Smooth muscle cell (in vitro differentiated cells): Measurements from ENCODE around the gene DNAH8. TPM values are rescaled to one million over a fixed set of nuclear protein-coding genes. Genes with fewer than 3 reads are reported as not detected.

ENCODE experiments used
- DNase-seq: peaks from one replicate; lab custom pipeline; 2025; ENCODE audit not compliant: unreplicated experiment; lab: John Stamatoyannopoulos, UW
- H2AFZ ChIP-seq: fragments of 200-600 bp; sonication (generic); 2 replicates; pipeline ENCODE4 v1.6.0; 2016; ENCODE audit warnings: antibody characterized with exemption, low read depth, mild to moderate bottlenecking
- H3F3A ChIP-seq: fragments of 200-600 bp; sonication (generic); 2 replicates; pipeline ENCODE4 v1.6.0; 2017; ENCODE audit warnings: antibody characterized with exemption, low read depth
- H3K27ac ChIP-seq: fragments of 200-600 bp; sonication (generic); 2 replicates; pipeline ENCODE4 v1.5.1; 2016; ENCODE audit warnings: low read depth, mild to moderate bottlenecking
- H3K27me3 ChIP-seq: fragments of 200-600 bp; sonication (generic); 2 replicates; pipeline ENCODE4 v1.6.1; 2016; ENCODE audit warnings: low read depth, mild to moderate bottlenecking
- H3K36me3 ChIP-seq: fragments of 200-600 bp; sonication (generic); 2 replicates; pipeline ENCODE4 v1.5.1; 2016; ENCODE audit warnings: low read depth
- H3K4me1 ChIP-seq: fragments of 200-600 bp; sonication (generic); 2 replicates; pipeline ENCODE4 v1.5.1; 2016; ENCODE audit warnings: low read depth
- H3K4me2 ChIP-seq: fragments of 200-600 bp; sonication (generic); 2 replicates; pipeline ENCODE4 v1.6.0; 2016; ENCODE audit warnings: mild to moderate bottlenecking
- H3K4me3 ChIP-seq: fragments of 200-600 bp; sonication (generic); 2 replicates; pipeline ENCODE4 v1.5.1; 2016; ENCODE audit warnings: mild to moderate bottlenecking
- H3K79me2 ChIP-seq: fragments of 200-600 bp; sonication (generic); 2 replicates; pipeline ENCODE4 v1.6.0; 2016; ENCODE audit warnings: low read depth, mild to moderate bottlenecking
- H3K9ac ChIP-seq: fragments of 200-600 bp; sonication (generic); 2 replicates; pipeline ENCODE4 v1.6.0; 2016; ENCODE audit warnings: low read depth
- H3K9me3 ChIP-seq: fragments of 200-600 bp; sonication (generic); replicated peaks from 2 replicates; pipeline ENCODE4 v1.5.1; 2016; ENCODE audit warnings: low read depth
- H4K20me1 ChIP-seq: fragments of 200-600 bp; sonication (generic); 2 replicates; pipeline ENCODE4 v1.6.0; 2016; ENCODE audit warnings: low read depth
- CTCF ChIP-seq: fragments of 200-600 bp; sonication (generic); IDR thresholded peaks from 2 replicates; pipeline ENCODE4 v1.5.1; 2017; ENCODE audit warnings: borderline replicate concordance, mild to moderate bottlenecking, antibody characterized with exemption; ENCODE audit not compliant: insufficient read depth, poor library complexity, severe bottlenecking
- WGBS: methylation state at CpG from one replicate; pipeline ENCODE4 v1.1.7; 2016; ENCODE audit warnings: low lambda C conversion rate; 5-methylcytosine and 5-hydroxymethylcytosine counted together
- polyA plus RNA-seq: library from polyadenylated mRNA; unstranded; fragments of >200 nt; fragmentation: Nextera tagmentation; extraction: Ambion mirVana; gene quantifications from 2 replicates; pipeline ENCODE4 v1.2.1, GENCODE V29; 2016
- total RNA-seq: library from RNA; depleted of rRNA; stranded (reverse); fragments of >200 nt; gene quantifications from 2 replicates; pipeline ENCODE4 v1.2.3, GENCODE V29; 2014

Gene DNAH8
- total and polyA plus RNA-seq, 2 experiments from 2014 or later: not detected

- TF ChIP-seq CTCF: peak; percentile 23
These were observed 218.3 kb downstream of the DNAH8 start for GRCh38 chr6:38933426-38933825.

GRCh38 chr6:38935051-38935450 is 219.9 kb downstream of the DNAH8 start:
- 95% methylated on average over 1 of the region's 1 CpG for WGBS

More at GRCh38 chr6:38933426-38933825, 218.3 kb downstream of the DNAH8 start:
- Histone ChIP-seq H3K4me1 (no peaks in the 10 kb centered on the region), H3K27me3 (no peaks in the 10 kb centered on the region), H3K79me2 (no peaks in the 10 kb centered on the region), H2AFZ (no peak overlapping the region), H3K4me2 (no peak overlapping the region), H3K9ac (no peak overlapping the region), H3F3A (no peaks in the 10 kb centered on the region), H3K9me3 (no peaks in the 10 kb centered on the region), H3K27ac (no peak overlapping the region), H3K4me3 (no peak overlapping the region), H4K20me1 (no peaks in the 10 kb centered on the region), H3K36me3 (no peaks in the 10 kb centered on the region)
- DNase-seq: no peak
- 92% methylated on average over 3 of the region's 3 CpGs for WGBS

GRCh38 chr6:38937839-38938613 is 222.9 kb downstream of the DNAH8 start:
- Histone ChIP-seq H3K4me3 (no peak overlapping the region), H2AFZ (no peak overlapping the region), H3F3A (no peaks in the 10 kb centered on the region), H4K20me1 (no peaks in the 10 kb centered on the region), H3K27ac (no peak overlapping the region), H3K27me3 (peaks cover 9% of the 10 kb centered on the region), H3K9me3 (no peaks in the 10 kb centered on the region), H3K36me3 (no peaks in the 10 kb centered on the region), H3K79me2 (no peaks in the 10 kb centered on the region), H3K4me2 (no peak overlapping the region), H3K4me1 (no peaks in the 10 kb centered on the region), H3K9ac (no peak overlapping the region)
- WGBS: 93% methylated on average over 15 of the region's 15 CpGs
- TF ChIP-seq CTCF: no peak
- DNase-seq: no peak

More at GRCh38 chr6:38935051-38935450, 219.9 kb downstream of the DNAH8 start:
- Histone ChIP-seq H3K36me3 (no peaks in the 10 kb centered on the region), H3K4me2 (no peak overlapping the region), H4K20me1 (no peaks in the 10 kb centered on the region), H2AFZ (no peak overlapping the region), H3K27ac (no peak overlapping the region), H3K4me3 (no peak overlapping the region), H3K9me3 (no peaks in the 10 kb centered on the region), H3K27me3 (no peaks in the 10 kb centered on the region), H3F3A (no peaks in the 10 kb centered on the region), H3K9ac (no peak overlapping the region), H3K4me1 (no peaks in the 10 kb centered on the region), H3K79me2 (no peaks in the 10 kb centered on the region)
- no peak for TF ChIP-seq CTCF
- DNase-seq: no peak

GRCh38 chr6:38938741-38939140 is 223.6 kb downstream of the DNAH8 start:
- Histone ChIP-seq H3F3A (no peaks in the 10 kb centered on the region), H3K4me2 (no peak overlapping the region), H3K4me1 (no peaks in the 10 kb centered on the region), H3K9ac (no peak overlapping the region), H2AFZ (no peak overlapping the region), H3K27ac (no peak overlapping the region), H3K79me2 (no peaks in the 10 kb centered on the region), H3K4me3 (no peak overlapping the region), H4K20me1 (no peaks in the 10 kb centered on the region), H3K27me3 (peaks cover 11% of the 10 kb centered on the region), H3K36me3 (no peaks in the 10 kb centered on the region), H3K9me3 (no peaks in the 10 kb centered on the region)
- DNase-seq: no peak
- no peak for TF ChIP-seq CTCF
- 93% methylated on average over 3 of the region's 3 CpGs for WGBS
